Stimulated activated CD4-positive, alpha-beta T cell treated with anti-CD3 and anti-CD28 coated beads, TNF-alpha, amount 100 ng/mL, for 4 hours (primary cell): Measurements from ENCODE around the gene EFS.
"Not testable (repeated sequence)": the region's sequence is repeated elsewhere in the genome, so short reads cannot be mapped to it uniquely, and the experiment has no call there.

Experiments used
- DNase-seq, 3 experiments: peaks; one replicate each; pipeline ENCODE4 v3.0.0-alpha.2; 2020; ENCODE audit warnings: low read depth in 3 of 3

Gene EFS

GRCh38 chr14:23327947-23328744 is 36.8 kb downstream of the EFS start:
- peak in 2 of 3 experiments; percentile 38 to 52 for DNase-seq

- DNase-seq, result no peak
These were observed 38.3 kb downstream of the EFS start for GRCh38 chr14:23326491-23327332.

GRCh38 chr14:23325746-23326145 is 39.2 kb downstream of the EFS start:
- DNase-seq, result not testable (repeated sequence)

GRCh38 chr14:23324993-23325392 is 40.0 kb downstream of the EFS start:
- no peak for DNase-seq

GRCh38 chr14:23324455-23324846 is 40.5 kb downstream of the EFS start:
- no peak for DNase-seq

GRCh38 chr14:23323838-23324454 is 41.0 kb downstream of the EFS start:
- DNase-seq, result no peak

GRCh38 chr14:23322568-23323517 is 42.1 kb downstream of the EFS start:
- no peak for DNase-seq

GRCh38 chr14:23321572-23322547 is 43.1 kb downstream of the EFS start:
- DNase-seq, result peak in 1 of 3 experiments; percentile 25

- peak; percentile 88 to 96 (median 92) for DNase-seq
These were observed 44.1 kb downstream of the EFS start, which contains the start of gene PABPN1 for GRCh38 chr14:23320584-23321571. PABPN1 (plus strand) TSS chr14:23321457; CDS start chr14:23321470, 13 bp downstream.

- DNase-seq, result no peak
These were observed 45.0 kb downstream of the EFS start for GRCh38 chr14:23319746-23320583.

GRCh38 chr14:23316300-23316699 is 48.7 kb downstream of the EFS start:
- DNase-seq, result no peak

GRCh38 chr14:23310546-23310945 is 54.4 kb downstream of the EFS start:
- DNase-seq, result no peak

GRCh38 chr14:23308721-23309445 is 56.1 kb downstream of the EFS start:
- no peak for DNase-seq

GRCh38 chr14:23307687-23308644 is 57.0 kb downstream of the EFS start:
- no peak for DNase-seq

- no peak for DNase-seq
These were observed 57.8 kb downstream of the EFS start for GRCh38 chr14:23307146-23307530.
